Kidney epithelial cell (primary cell): ENCODE data around the gene WDR74. TPM values are rescaled to one million over a fixed set of nuclear protein-coding genes. Genes with fewer than 3 reads are reported as not detected.
"Not testable (repeated sequence)": the region's sequence is repeated elsewhere in the genome, so short reads cannot be mapped to it uniquely, and the experiment has no call there.

Source experiments
- DNase-seq: peaks from one replicate; pipeline ENCODE4 v3.0.0-alpha.2; 2010; ENCODE audit warnings: low read depth
- H3K27me3 ChIP-seq: 2 replicates; pipeline ENCODE4 v1.6.0; 2011; ENCODE audit warnings: low read length; ENCODE audit not compliant: control insufficient read depth, insufficient read depth
- H3K36me3 ChIP-seq: 2 replicates; pipeline ENCODE4 v1.5.1; 2011; ENCODE audit warnings: low read length; ENCODE audit not compliant: control insufficient read depth, insufficient read depth
- H3K4me3 ChIP-seq: 2 replicates; pipeline ENCODE4 v1.5.1; 2011; ENCODE audit warnings: low read depth, mild to moderate bottlenecking, control low read depth, low read length
- total RNA-seq: library from RNA; depleted of rRNA; stranded (reverse); fragments of >200 nt; gene quantifications from 2 replicates; pipeline ENCODE4 v1.2.3, GENCODE V29; 2015
- TF ChIP-seq, protein P1 (sequence below): IDR thresholded peaks from 2 replicates; pipeline ENCODE4 v1.5.1; 2011; ENCODE audit warnings: mild to moderate bottlenecking, moderate library complexity, low read length, control low read depth, inconsistent platforms; ENCODE audit not compliant: insufficient read depth, poor library complexity, severe bottlenecking

Gene WDR74
- total RNA-seq, 1 donor from 2014 or later, result 92.8 TPM

- TF ChIP-seq, protein P1, sequence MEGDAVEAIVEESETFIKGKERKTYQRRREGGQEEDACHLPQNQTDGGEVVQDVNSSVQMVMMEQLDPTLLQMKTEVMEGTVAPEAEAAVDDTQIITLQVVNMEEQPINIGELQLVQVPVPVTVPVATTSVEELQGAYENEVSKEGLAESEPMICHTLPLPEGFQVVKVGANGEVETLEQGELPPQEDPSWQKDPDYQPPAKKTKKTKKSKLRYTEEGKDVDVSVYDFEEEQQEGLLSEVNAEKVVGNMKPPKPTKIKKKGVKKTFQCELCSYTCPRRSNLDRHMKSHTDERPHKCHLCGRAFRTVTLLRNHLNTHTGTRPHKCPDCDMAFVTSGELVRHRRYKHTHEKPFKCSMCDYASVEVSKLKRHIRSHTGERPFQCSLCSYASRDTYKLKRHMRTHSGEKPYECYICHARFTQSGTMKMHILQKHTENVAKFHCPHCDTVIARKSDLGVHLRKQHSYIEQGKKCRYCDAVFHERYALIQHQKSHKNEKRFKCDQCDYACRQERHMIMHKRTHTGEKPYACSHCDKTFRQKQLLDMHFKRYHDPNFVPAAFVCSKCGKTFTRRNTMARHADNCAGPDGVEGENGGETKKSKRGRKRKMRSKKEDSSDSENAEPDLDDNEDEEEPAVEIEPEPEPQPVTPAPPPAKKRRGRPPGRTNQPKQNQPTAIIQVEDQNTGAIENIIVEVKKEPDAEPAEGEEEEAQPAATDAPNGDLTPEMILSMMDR, result no peak
- Histone ChIP-seq H3K36me3 (peaks cover 2% of the 10 kb centered on the region), H3K27me3 (no peaks in the 10 kb centered on the region), H3K4me3 (no peak overlapping the region)
- no peak for DNase-seq
Observed at GRCh38 chr11:62835336-62835735, 4.1 kb downstream of the WDR74 start.

GRCh38 chr11:62832336-62833234 is 6.8 kb downstream of the WDR74 start, which contains the start of gene TEX54:
TSS of gene TEX54 (minus strand) at chr11:62832841.
- no peaks in the 10 kb centered on the region for H3K27me3 ChIP-seq
- TF ChIP-seq, protein P1, result no peak
- peaks cover 3% of the 10 kb centered on the region for H3K36me3 ChIP-seq
- DNase-seq, result no peak
- peak within 1 kb of the TSS; percentile 81 for H3K4me3 ChIP-seq

DNA sequence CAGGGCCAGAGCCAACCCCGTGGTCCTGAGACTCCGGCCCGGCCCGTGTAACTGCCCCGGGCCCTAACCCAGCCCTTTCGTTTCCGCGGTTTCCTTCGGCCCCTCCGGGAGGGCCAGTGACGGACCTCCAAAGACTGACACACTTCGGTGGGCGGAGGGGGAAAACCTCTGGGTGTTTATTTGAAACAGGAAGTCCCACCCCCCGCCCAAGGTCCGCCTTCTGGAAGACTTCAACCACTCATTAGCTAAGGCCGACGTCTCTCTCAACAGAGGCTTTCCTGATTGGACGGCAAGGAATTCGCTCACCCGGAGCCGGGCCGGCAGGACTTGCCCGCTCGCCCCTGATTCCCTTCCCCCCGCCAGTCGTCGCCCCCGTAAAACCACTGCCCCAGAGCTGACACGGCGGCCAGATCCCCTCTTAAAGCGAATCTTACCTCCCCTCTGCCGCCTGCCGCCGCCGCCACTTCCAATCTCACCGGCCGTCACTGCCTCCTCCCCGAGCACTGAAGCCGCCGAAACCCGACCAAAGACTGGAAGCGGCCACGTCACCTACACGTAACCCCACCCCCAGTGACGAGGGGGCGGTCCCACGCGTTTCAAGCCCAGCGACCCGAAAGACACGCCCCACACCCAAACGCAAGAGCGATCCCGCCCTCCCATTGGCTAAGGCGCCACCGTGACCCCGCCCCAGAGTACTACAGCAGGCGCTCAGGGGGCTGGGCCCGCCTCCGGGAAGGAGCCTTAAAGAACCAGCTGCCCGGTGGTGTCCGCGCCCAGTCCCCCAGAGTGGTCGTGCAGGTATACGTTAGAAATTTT is 7.7 kb downstream of the WDR74 start, which contains the start of gene STX5:
Gene STX5 (minus strand): TSS at position 532 of the 816 bp plus-strand sequence. CDS start 808 bp downstream, outside the sequence.
- H3K4me3 ChIP-seq, result peak within 1 kb of the TSS; percentile 81
- peak; percentile 93 for DNase-seq
- TF ChIP-seq, protein P1, result no peak
- peaks cover 3% of the 10 kb centered on the region for H3K36me3 ChIP-seq
- H3K27me3 ChIP-seq, result no peaks in the 10 kb centered on the region

DNA sequence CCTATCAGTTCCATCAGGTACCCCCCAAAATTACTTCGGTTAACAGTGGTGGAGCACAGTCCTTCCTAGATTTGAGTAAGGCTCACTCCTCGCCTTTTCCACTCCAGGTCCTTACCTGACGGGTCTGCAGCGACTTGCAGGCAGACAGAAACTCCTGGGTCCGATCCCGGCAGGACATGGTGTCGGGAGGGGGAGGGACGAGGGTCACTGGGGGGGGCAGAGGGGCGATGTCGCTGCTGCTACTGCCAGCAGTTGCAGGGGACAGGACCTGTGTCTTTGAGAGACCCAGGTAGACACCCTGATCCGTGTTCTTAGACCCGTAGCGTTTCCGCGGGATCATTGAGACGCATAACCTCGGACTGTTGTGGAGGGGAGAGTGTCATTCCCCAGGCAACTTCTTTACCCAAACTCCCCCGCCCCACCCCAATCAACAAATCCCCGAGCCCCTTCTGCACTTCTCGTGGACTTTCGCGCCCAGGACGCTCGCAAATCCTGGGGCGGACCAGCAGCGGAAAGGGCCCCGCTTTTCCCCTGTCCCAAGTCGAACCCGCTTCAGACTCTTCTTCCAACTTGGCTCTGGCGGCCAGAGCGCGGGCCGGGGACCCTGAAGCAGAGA is 8.4 kb downstream of the WDR74 start:
- TF ChIP-seq, protein P1, result no peak
- Histone ChIP-seq H3K27me3 (no peaks in the 10 kb centered on the region), H3K4me3 (peak overlapping the region; percentile 81), H3K36me3 (peaks cover 3% of the 10 kb centered on the region)
- no peak for DNase-seq

GRCh38 chr11:62828130-62828529 is 11.3 kb downstream of the WDR74 start:
- DNase-seq, H3K27me3 ChIP-seq, H3K4me3 ChIP-seq, H3K36me3 ChIP-seq: not testable (repeated sequence)

- Histone ChIP-seq H3K27me3 (no peaks in the 10 kb centered on the region), H3K4me3 (no peak overlapping the region), H3K36me3 (no peaks in the 10 kb centered on the region)
- no peak for DNase-seq
- TF ChIP-seq, protein P1, result no peak
Observed at GRCh38 chr11:62823677-62824076, 15.7 kb downstream of the WDR74 start.
